NT2/D1 (cell line): ENCODE results near the gene TTLL1.

ENCODE experiments used
- SUZ12 ChIP-seq: IDR thresholded peaks from 2 replicates; pipeline ENCODE4 v1.6.1; 2011; ENCODE audit not compliant: insufficient read length, insufficient read depth; ENCODE audit errors: extremely low read depth
- YY1 ChIP-seq: IDR thresholded peaks from 2 replicates; pipeline ENCODE4 v1.6.1; 2011; ENCODE audit not compliant: insufficient read length, insufficient read depth
- ZNF274 ChIP-seq: IDR thresholded peaks from 2 replicates; pipeline ENCODE4 v1.6.1; 2011; ENCODE audit warnings: mild to moderate bottlenecking, low read depth, low read length

DNA sequence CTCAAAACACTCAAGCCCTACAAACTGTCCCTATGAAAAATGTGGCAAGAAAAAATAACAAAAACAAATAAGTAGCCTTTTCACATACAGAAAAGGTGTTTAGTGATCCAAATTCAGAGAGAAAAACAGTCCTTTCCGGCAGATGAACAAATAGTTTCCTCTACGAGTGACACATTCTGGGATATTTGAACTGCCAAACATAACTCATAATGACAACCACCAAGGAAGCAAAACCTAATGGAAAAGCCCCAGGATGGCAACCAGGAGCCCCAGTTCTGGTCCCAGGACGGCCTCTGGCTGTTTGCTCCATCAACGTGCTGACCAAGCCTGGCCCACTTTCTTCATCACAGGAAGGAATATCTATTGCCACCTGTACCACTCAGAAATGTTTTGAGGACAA, 80.3 kb downstream of the TTLL1 start:
- no peak for TF ChIP-seq SUZ12
- TF ChIP-seq YY1: no peak
- no peak for TF ChIP-seq ZNF274
